Neutrophil (primary cell): ENCODE measurements around the gene SLC12A2.

ENCODE experiments used
- H3K27ac ChIP-seq: fragments of 200-600 bp; sonication (generic); 2 replicates; pipeline ENCODE4 v1.5.1; 2016; ENCODE audit warnings: mild to moderate bottlenecking, moderate library complexity
- H3K27me3 ChIP-seq: fragments of 200-600 bp; sonication (generic); 2 replicates; pipeline ENCODE4 v1.6.0; 2016; ENCODE audit warnings: mild to moderate bottlenecking
- H3K36me3 ChIP-seq: fragments of 200-600 bp; sonication (generic); 2 replicates; pipeline ENCODE4 v1.5.1; 2017
- H3K4me1 ChIP-seq, 2 experiments: fragments of 200-600 bp in 1 of 2; sonication (generic) in 1 of 2; 1 replicate in 1 of 2; 2 replicates in 1 of 2; pipeline versions ENCODE4 v1.5.1 to v1.6.1; 2013 to 2016; ENCODE audit warnings: low read depth in 1 of 2, low read length in 1 of 2, mild to moderate bottlenecking in 1 of 2, moderate library complexity in 1 of 2; ENCODE audit not compliant: control insufficient read depth in 1 of 2, insufficient read depth in 1 of 2
- H3K4me3 ChIP-seq, 2 experiments: fragments of 200-600 bp in 1 of 2; sonication (generic) in 1 of 2; 1 replicate in 1 of 2; 2 replicates in 1 of 2; pipeline ENCODE4 v1.5.1; 2013 to 2016; ENCODE audit warnings: low read depth in 1 of 2, low read length in 1 of 2, mild to moderate bottlenecking in 1 of 2, moderate library complexity in 1 of 2
- H3K9me3 ChIP-seq: fragments of 200-600 bp; sonication (generic); 2 replicates; pipeline ENCODE4 v1.5.1; 2016
- CTCF ChIP-seq: fragments of 200-600 bp; sonication (generic); IDR thresholded peaks from 2 replicates; pipeline ENCODE4 v1.5.1; 2016; ENCODE audit warnings: antibody characterized with exemption

The SLC12A2 gene

GRCh38 chr5:128083033-128083810 lies at the start of gene SLC12A2:
Gene SLC12A2 (plus strand): TSS chr5:128083766. CDS start chr5:128083955, 189 bp downstream.
- peaks cover 44 to 49% of the 10 kb centered on the region in 2 experiments for H3K4me1 ChIP-seq
- peak within 1 kb of the TSS; percentile 93 for H3K27ac ChIP-seq
- H3K9me3 ChIP-seq: no peaks in the 10 kb centered on the region
- peak within 1 kb of the TSS; percentile 81 to 91 for H3K4me3 ChIP-seq
- peaks cover 9% of the 10 kb centered on the region for H3K27me3 ChIP-seq
- no peaks in the 10 kb centered on the region for H3K36me3 ChIP-seq
- TF ChIP-seq CTCF: no peak

DNA sequence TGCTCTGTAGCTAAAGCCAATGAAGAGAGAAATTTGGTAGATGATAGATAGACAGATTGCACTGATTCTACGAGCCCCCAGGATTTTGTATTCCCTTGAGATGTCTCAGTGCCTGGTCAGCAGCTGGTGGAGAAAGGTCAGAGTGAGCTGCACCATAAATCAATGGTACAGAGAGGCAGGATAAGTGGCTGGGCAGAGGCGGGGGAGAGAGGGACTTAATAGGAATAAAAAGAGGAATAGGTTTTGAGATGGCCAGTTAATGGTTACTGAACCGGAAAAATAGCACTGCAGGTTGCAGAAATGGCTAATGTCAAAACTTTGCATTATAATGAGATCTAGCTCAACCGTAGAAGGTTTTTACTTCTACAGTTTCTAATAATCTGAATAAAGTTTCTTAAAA lies 47.9 kb upstream of the SLC12A2 start:
- H3K27me3 ChIP-seq: no peaks in the 10 kb centered on the region
- H3K9me3 ChIP-seq: peaks cover 4% of the 10 kb centered on the region
- H3K4me1 ChIP-seq: no peaks in the 10 kb centered on the region
- TF ChIP-seq CTCF: no peak
- H3K27ac ChIP-seq: no peak overlapping the region
- H3K36me3 ChIP-seq: no peaks in the 10 kb centered on the region
- H3K4me3 ChIP-seq: no peak overlapping the region

GRCh38 chr5:128036950-128037349 lies 46.6 kb upstream of the SLC12A2 start:
- no peak overlapping the region for H3K27ac ChIP-seq

GRCh38 chr5:128038643-128039042 lies 44.9 kb upstream of the SLC12A2 start:
- TF ChIP-seq CTCF: no peak
- H3K36me3 ChIP-seq: no peaks in the 10 kb centered on the region
- no peaks in the 10 kb centered on the region for H3K9me3 ChIP-seq
- no peaks in the 10 kb centered on the region for H3K27me3 ChIP-seq
- no peak overlapping the region for H3K27ac ChIP-seq
- no peak overlapping the region for H3K4me3 ChIP-seq
- no peaks in the 10 kb centered on the region for H3K4me1 ChIP-seq

More at GRCh38 chr5:128036950-128037349, 46.6 kb upstream of the SLC12A2 start:
- TF ChIP-seq CTCF: no peak
- H3K4me3 ChIP-seq: no peak overlapping the region
- H3K4me1 ChIP-seq: no peaks in the 10 kb centered on the region
- no peaks in the 10 kb centered on the region for H3K36me3 ChIP-seq
- no peaks in the 10 kb centered on the region for H3K27me3 ChIP-seq
- H3K9me3 ChIP-seq: no peaks in the 10 kb centered on the region

DNA sequence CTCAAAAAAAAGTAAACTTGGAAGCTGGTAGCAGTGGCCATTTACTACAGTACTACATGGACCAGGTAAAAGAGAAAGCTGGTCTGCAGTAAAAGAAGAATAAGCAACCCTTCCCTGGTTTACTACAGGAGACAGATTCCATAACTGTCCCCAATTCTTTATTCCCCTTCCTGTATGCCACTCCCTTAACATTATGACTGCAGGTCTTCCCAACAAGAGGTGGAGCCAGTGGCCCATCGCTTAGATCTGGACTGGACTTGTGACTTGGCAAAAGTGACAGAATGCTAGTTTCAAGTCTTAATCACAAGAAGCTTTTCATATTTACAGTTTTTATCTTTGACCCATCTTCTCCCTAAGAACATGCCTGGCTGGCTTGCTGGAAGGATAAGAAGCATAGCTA lies 42.6 kb upstream of the SLC12A2 start:
- Histone ChIP-seq H3K9me3 (no peaks in the 10 kb centered on the region), H3K27me3 (no peaks in the 10 kb centered on the region), H3K4me3 (no peak overlapping the region), H3K36me3 (no peaks in the 10 kb centered on the region), H3K27ac (no peak overlapping the region), H3K4me1 (no peaks in the 10 kb centered on the region)
- no peak for TF ChIP-seq CTCF
